Natural killer cell (primary cell): ENCODE measurements around the gene BCL2L13. TPM values are rescaled to one million over a fixed set of nuclear protein-coding genes. Genes with fewer than 3 reads are reported as not detected.

Experiments used
- ATAC-seq, 3 donors: fragments of 150-1000 bp in 2 of 3; fragments of 200-7000 bp in 1 of 3; cut with Tn5 transposase; 1 replicate in 1 of 3; 2 replicates in 2 of 3; pipeline ENCODE4 v1.10.0; 2021; ENCODE audit warnings: mild to moderate bottlenecking in 2 of 3, moderate library complexity in 2 of 3
- DNase-seq, 2 donors: peaks; one replicate each; pipeline versions ENCODE4 v3.0.0 to v3.0.0-alpha.2; 2013 to 2021; ENCODE audit warnings: mixed read lengths in 1 of 2
- H3K27ac ChIP-seq: one replicate; pipeline ENCODE4 v1.5.1; 2013; ENCODE audit warnings: mild to moderate bottlenecking, low read length
- H3K27me3 ChIP-seq: one replicate; pipeline ENCODE4 v1.6.1; 2013; ENCODE audit warnings: low read length; ENCODE audit not compliant: control insufficient read depth, insufficient read depth
- H3K36me3 ChIP-seq: one replicate; pipeline ENCODE4 v1.6.1; 2013; ENCODE audit warnings: low read length; ENCODE audit not compliant: control insufficient read depth, insufficient read depth
- H3K4me1 ChIP-seq: one replicate; pipeline ENCODE4 v1.6.1; 2013; ENCODE audit warnings: low read length; ENCODE audit not compliant: control insufficient read depth, insufficient read depth
- H3K4me3 ChIP-seq: one replicate; pipeline ENCODE4 v1.5.1; 2013; ENCODE audit warnings: low read length
- H3K9me3 ChIP-seq: one replicate; pipeline ENCODE4 v1.6.1; 2013; ENCODE audit warnings: low read length; ENCODE audit not compliant: control insufficient read depth, insufficient read depth
- H3K27ac Mint-ChIP-seq, 2 donors: one replicate each; pipeline ENCODE4 v1.8.0; 2022; ENCODE audit warnings: mild to moderate bottlenecking in 2 of 2, mixed read lengths in 2 of 2, moderate library complexity in 1 of 2
- H3K27me3 Mint-ChIP-seq, 2 donors: one replicate each; pipeline ENCODE4 v1.8.0; 2022; ENCODE audit warnings: low read depth in 2 of 2, mixed read lengths in 2 of 2
- H3K36me3 Mint-ChIP-seq: one replicate; pipeline ENCODE4 v1.8.0; 2022; ENCODE audit warnings: mixed read lengths
- H3K4me1 Mint-ChIP-seq, 2 donors: one replicate each; pipeline ENCODE4 v1.8.0; 2022; ENCODE audit warnings: mixed read lengths in 2 of 2
- H3K4me3 Mint-ChIP-seq: one replicate; pipeline ENCODE4 v1.8.0; 2022; ENCODE audit warnings: mild to moderate bottlenecking, moderate library complexity, mixed read lengths
- H3K9me3 Mint-ChIP-seq, 2 donors: one replicate each; pipeline ENCODE4 v1.8.0; 2022; ENCODE audit warnings: mixed read lengths in 2 of 2
- WGBS: methylation state at CpG from one replicate; pipeline ENCODE4 v1.1.7; 2013; ENCODE audit warnings: missing lambda C conversion rate; ENCODE audit not compliant: insufficient coverage; 5-methylcytosine and 5-hydroxymethylcytosine counted together
- intact Hi-C: fragments of 100-400 bp; cut with micrococcal nuclease; formaldehyde crosslinking; loops from one replicate; pipeline ENCODE4 v1.14.2; 2022
- total RNA-seq, 4 donors: library from RNA; stranded (reverse); fragments of 120-200 nt in 1 of 4; gene quantifications; one replicate each; pipeline versions ENCODE4 v1.2.3 to v1.2.4, GENCODE V29; 2013 to 2022
- TF ChIP-seq, protein P1 (sequence below): fragments of 200-600 bp; IDR thresholded peaks from one replicate; pipeline ENCODE4 v1.8.0; 2022; ENCODE audit warnings: antibody characterized with exemption

Gene BCL2L13
- total RNA-seq, 3 donors from 2014 or later (not counting 1 experiment from before 2014, with no cell fraction given), result 19.1 to 28.7 (median 23.3) TPM

DNA sequence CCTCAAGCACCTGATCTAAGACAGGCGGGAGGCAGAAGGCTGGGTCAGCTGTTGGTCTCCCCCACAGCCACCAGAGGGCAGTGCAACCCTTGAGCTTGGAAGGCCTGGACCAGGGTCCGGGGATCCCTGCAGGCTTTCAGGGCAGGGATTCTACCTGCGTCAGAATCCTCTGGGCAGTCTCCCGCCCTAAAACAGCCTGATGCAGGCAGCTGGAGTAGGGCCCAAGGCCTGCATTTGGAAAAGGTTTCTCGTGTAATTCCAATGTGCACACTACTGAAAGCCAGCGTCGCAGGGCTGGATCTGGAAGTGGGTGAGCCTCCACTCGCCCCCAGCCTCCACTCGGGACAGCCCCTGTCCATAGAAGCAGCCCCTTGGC is 104.0 kb downstream of the BCL2L13 start:
- TF ChIP-seq, protein P1, sequence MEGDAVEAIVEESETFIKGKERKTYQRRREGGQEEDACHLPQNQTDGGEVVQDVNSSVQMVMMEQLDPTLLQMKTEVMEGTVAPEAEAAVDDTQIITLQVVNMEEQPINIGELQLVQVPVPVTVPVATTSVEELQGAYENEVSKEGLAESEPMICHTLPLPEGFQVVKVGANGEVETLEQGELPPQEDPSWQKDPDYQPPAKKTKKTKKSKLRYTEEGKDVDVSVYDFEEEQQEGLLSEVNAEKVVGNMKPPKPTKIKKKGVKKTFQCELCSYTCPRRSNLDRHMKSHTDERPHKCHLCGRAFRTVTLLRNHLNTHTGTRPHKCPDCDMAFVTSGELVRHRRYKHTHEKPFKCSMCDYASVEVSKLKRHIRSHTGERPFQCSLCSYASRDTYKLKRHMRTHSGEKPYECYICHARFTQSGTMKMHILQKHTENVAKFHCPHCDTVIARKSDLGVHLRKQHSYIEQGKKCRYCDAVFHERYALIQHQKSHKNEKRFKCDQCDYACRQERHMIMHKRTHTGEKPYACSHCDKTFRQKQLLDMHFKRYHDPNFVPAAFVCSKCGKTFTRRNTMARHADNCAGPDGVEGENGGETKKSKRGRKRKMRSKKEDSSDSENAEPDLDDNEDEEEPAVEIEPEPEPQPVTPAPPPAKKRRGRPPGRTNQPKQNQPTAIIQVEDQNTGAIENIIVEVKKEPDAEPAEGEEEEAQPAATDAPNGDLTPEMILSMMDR, result peak; percentile 77
- Histone ChIP-seq H3K36me3 (peaks cover 40% of the 10 kb centered on the region), H3K27ac (no peak overlapping the region), H3K27me3 (no peaks in the 10 kb centered on the region), H3K9me3 (no peaks in the 10 kb centered on the region), H3K4me1 (no peaks in the 10 kb centered on the region), H3K4me3 (no peak overlapping the region)
- ATAC-seq (peak; percentile 79 to 96 (median 88)), DNase-seq (peak; percentile 52 to 85)
- H3K27ac Mint-ChIP-seq, result peak overlapping the region; percentile 70 to 76
- no peak overlapping the region for H3K4me3 Mint-ChIP-seq
- H3K4me1 Mint-ChIP-seq, result peaks cover 6 to 10% of the 10 kb centered on the region in 2 donors
- intact Hi-C loops, result loop anchor here (1.0 to 5.0 kb wide), 2 partner anchors 45 to 334 kb away; no protein-coding TSS in a partner anchor
- H3K36me3 Mint-ChIP-seq, result no peaks in the 10 kb centered on the region
- H3K27me3 Mint-ChIP-seq, result no peaks in the 10 kb centered on the region
- H3K9me3 Mint-ChIP-seq, result no peaks in the 10 kb centered on the region
- WGBS, result 68% methylated on average over 9 of the region's 9 CpGs

DNA sequence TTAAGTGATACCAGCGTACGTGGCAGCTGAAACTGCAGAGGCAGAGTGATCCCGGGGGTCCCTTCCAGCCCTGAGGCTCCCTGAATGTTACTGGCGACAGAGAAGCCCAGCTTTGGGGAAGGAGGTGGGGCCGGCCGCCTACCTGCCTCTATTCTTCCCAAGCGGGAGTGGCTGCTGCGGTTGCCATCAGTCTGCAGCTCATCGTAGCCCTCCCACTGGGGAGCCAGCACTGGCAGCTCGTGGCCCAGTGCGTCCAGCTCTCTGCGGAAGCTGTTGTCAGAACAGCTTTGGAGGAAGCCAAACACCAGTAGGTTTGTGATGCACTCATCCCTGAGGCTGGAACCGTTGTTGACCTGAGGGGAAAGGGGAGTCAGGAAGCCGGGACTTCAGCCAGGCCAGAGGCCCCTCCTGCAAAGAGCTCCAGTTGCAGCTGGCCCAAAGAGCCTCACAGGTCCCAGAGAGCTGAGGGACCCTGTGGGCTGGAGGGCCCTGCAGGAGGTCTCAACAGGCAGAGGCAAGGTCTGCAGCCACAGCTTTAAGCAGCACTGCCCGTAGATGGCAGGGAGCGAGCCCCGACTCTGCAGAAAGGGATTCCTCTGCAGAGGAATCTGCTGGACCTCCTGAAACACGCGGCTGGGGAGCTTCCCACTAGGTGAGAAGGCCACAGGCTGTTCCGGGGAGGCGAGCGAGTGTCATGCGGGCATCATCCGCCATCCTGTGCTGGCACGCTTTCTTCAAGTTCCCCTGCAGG is 105.3 kb downstream of the BCL2L13 start:
- no peaks in the 10 kb centered on the region for H3K4me1 ChIP-seq
- DNase-seq (no peak), ATAC-seq (no peak)
- intact Hi-C loops, result loop anchor here (5.0 kb wide), 1 partner anchor 43 kb away; no protein-coding TSS in a partner anchor
- peak overlapping the region in 1 of 2 donors; percentile 36 for H3K27ac Mint-ChIP-seq
- H3K27me3 ChIP-seq, result no peaks in the 10 kb centered on the region
- H3K4me3 Mint-ChIP-seq, result no peak overlapping the region
- H3K36me3 Mint-ChIP-seq, result no peaks in the 10 kb centered on the region
- TF ChIP-seq, protein P1, result no peak
- H3K9me3 ChIP-seq, result no peaks in the 10 kb centered on the region
- H3K27ac ChIP-seq, result no peak overlapping the region
- H3K4me1 Mint-ChIP-seq, result peaks cover 6 to 10% of the 10 kb centered on the region in 2 donors
- H3K27me3 Mint-ChIP-seq, result no peaks in the 10 kb centered on the region
- no peak overlapping the region for H3K4me3 ChIP-seq
- H3K9me3 Mint-ChIP-seq, result no peaks in the 10 kb centered on the region
- 93% methylated on average over 25 of the region's 25 CpGs for WGBS
- H3K36me3 ChIP-seq, result peaks cover 27% of the 10 kb centered on the region

DNA sequence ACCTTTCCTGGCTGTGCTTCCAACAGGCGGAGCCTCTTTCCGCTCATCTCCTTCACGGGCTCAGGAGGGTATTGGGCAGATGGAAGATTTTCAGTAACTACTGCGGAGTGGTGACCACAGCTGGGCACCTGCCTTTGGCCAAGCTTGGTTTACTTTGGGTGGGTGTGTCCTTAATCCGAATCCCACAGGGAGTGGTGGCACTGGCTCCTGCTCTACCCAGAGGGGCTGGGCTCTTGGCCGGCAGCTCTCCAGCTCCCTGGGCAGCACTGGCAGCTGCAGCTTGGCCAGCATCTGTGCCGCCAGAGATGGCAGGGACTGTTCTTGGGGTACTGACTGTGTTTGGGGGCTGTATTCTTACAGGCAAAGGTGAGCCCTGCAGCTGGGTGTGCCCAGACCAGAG is 105.9 kb downstream of the BCL2L13 start:
- Mint-ChIP-seq H3K27me3 (no peaks in the 10 kb centered on the region), H3K36me3 (no peaks in the 10 kb centered on the region), H3K9me3 (no peaks in the 10 kb centered on the region), H3K4me1 (peaks cover 6 to 10% of the 10 kb centered on the region in 2 donors), H3K27ac (peak overlapping the region; percentile 31 to 63), H3K4me3 (no peak overlapping the region)
- Histone ChIP-seq H3K9me3 (no peaks in the 10 kb centered on the region), H3K36me3 (peaks cover 22% of the 10 kb centered on the region), H3K4me1 (no peaks in the 10 kb centered on the region), H3K4me3 (no peak overlapping the region), H3K27ac (no peak overlapping the region), H3K27me3 (no peaks in the 10 kb centered on the region)
- DNase-seq, result no peak
- WGBS, result 98% methylated on average over 7 of the region's 7 CpGs
- TF ChIP-seq, protein P1, result no peak
- intact Hi-C loops, result loop anchor here (5.0 kb wide), 1 partner anchor 43 kb away; no protein-coding TSS in a partner anchor
- no peak for ATAC-seq
